Naive B cell (primary cell): ENCODE measurements around the gene BCL11A. TPM values are rescaled to one million over a fixed set of nuclear protein-coding genes. Genes with fewer than 3 reads are reported as not detected.
A peak's percentile ranks its signal among the peaks of the same experiment; 100 is the strongest.

Experiments used
- ATAC-seq, 2 donors: fragments of 150-1000 bp; cut with Tn5 transposase; 2 replicates each; pipeline ENCODE4 v1.10.0; 2021; ENCODE audit warnings: low read depth in 2 of 2, mild to moderate bottlenecking in 2 of 2, moderate library complexity in 2 of 2
- DNase-seq: peaks from one replicate; pipeline ENCODE4 v3.0.0; 2022
- H3K27ac Mint-ChIP-seq, 6 donors: one replicate each; pipeline ENCODE4 v1.8.0; 2020 to 2022; ENCODE audit warnings: mild to moderate bottlenecking in 6 of 6, mixed read lengths in 6 of 6, moderate library complexity in 5 of 6, inconsistent platforms in 2 of 6
- H3K27me3 Mint-ChIP-seq, 3 donors: one replicate each; pipeline ENCODE4 v1.8.0; 2021 to 2022; ENCODE audit warnings: mixed read lengths in 3 of 3, mild to moderate bottlenecking in 1 of 3
- H3K36me3 Mint-ChIP-seq, 2 donors: one replicate each; pipeline ENCODE4 v1.8.0; 2020 to 2022; ENCODE audit warnings: mixed read lengths in 2 of 2, inconsistent platforms in 1 of 2, mild to moderate bottlenecking in 1 of 2
- H3K4me1 Mint-ChIP-seq, 3 donors: one replicate each; pipeline ENCODE4 v1.8.0; 2020 to 2022; ENCODE audit warnings: mixed read lengths in 3 of 3, inconsistent platforms in 1 of 3, mild to moderate bottlenecking in 1 of 3, moderate library complexity in 1 of 3
- H3K4me3 Mint-ChIP-seq, 8 donors: one replicate each; pipeline ENCODE4 v1.8.0; 2020 to 2022; ENCODE audit warnings: mild to moderate bottlenecking in 8 of 8, mixed read lengths in 8 of 8, moderate library complexity in 8 of 8, inconsistent platforms in 2 of 8
- H3K9me3 Mint-ChIP-seq, 7 donors: one replicate each; pipeline ENCODE4 v1.8.0; 2020 to 2022; ENCODE audit warnings: mixed read lengths in 7 of 7, mild to moderate bottlenecking in 5 of 7, inconsistent platforms in 2 of 7, moderate library complexity in 1 of 7
- polyA plus RNA-seq, 6 donors: library from polyadenylated mRNA; unstranded; fragments of 300-500 nt; fragmentation: Illumina TruSeq; gene quantifications; one replicate each; pipeline ENCODE4 v1.2.3, GENCODE V29; 2021; ENCODE audit warnings: low read depth in 6 of 6

The BCL11A gene
- polyA plus RNA-seq, 6 donors from 2014 or later: 152 to 246 (median 192) TPM

GRCh38 chr2:60516383-60516811 lies 37.1 kb downstream of the BCL11A start:
- ATAC-seq: no peak
- H3K4me3 Mint-ChIP-seq: peak overlapping the region in 7 of 8 donors; percentile 25 to 80 (median 56)
- no peak for DNase-seq
- no peaks in the 10 kb centered on the region for H3K27me3 Mint-ChIP-seq
- H3K36me3 Mint-ChIP-seq: peaks cover 45 to 46% of the 10 kb centered on the region in 2 donors
- H3K27ac Mint-ChIP-seq: peak overlapping the region; percentile 40 to 96 (median 90)
- peaks cover 86 to 98% (median 92%) of the 10 kb centered on the region in 3 donors for H3K4me1 Mint-ChIP-seq
- H3K9me3 Mint-ChIP-seq: no peaks in the 10 kb centered on the region

- H3K27me3 Mint-ChIP-seq: no peaks in the 10 kb centered on the region
- H3K4me3 Mint-ChIP-seq: peak overlapping the region; percentile 43 to 89 (median 64)
- H3K9me3 Mint-ChIP-seq: no peaks in the 10 kb centered on the region
- peak; percentile 75 to 76 for ATAC-seq
- H3K27ac Mint-ChIP-seq: peak overlapping the region; percentile 88 to 96 (median 92)
- DNase-seq: peak; percentile 51
- H3K36me3 Mint-ChIP-seq: peaks cover 40 to 47% of the 10 kb centered on the region in 2 donors
- H3K4me1 Mint-ChIP-seq: peaks cover 86 to 98% (median 92%) of the 10 kb centered on the region in 3 donors
These were observed 37.7 kb downstream of the BCL11A start for GRCh38 chr2:60515721-60516226.

- Mint-ChIP-seq H3K27me3 (no peaks in the 10 kb centered on the region), H3K9me3 (no peaks in the 10 kb centered on the region), H3K4me3 (peak overlapping the region in 4 of 8 donors; percentile 44 to 64 (median 61)), H3K4me1 (peaks cover 89 to 98% (median 95%) of the 10 kb centered on the region in 3 donors), H3K27ac (peak overlapping the region; percentile 83 to 98 (median 92)), H3K36me3 (peaks cover 42 to 51% of the 10 kb centered on the region in 2 donors)
- DNase-seq (no peak), ATAC-seq (no peak)
These were observed 39.5 kb downstream of the BCL11A start for GRCh38 chr2:60513996-60514395.

GRCh38 chr2:60513191-60513590 lies 40.3 kb downstream of the BCL11A start:
- Mint-ChIP-seq H3K36me3 (peaks cover 34 to 45% of the 10 kb centered on the region in 2 donors), H3K4me1 (peaks cover 82 to 98% (median 95%) of the 10 kb centered on the region in 3 donors), H3K4me3 (peak overlapping the region in 7 of 8 donors; percentile 35 to 81 (median 63)), H3K9me3 (no peaks in the 10 kb centered on the region), H3K27me3 (no peaks in the 10 kb centered on the region), H3K27ac (peak overlapping the region; percentile 88 to 98 (median 94))
- ATAC-seq: no peak
- no peak for DNase-seq

GRCh38 chr2:60512641-60513040 lies 40.8 kb downstream of the BCL11A start:
- ATAC-seq (no peak), DNase-seq (no peak)
- peaks cover 34 to 43% of the 10 kb centered on the region in 2 donors for H3K36me3 Mint-ChIP-seq
- peak overlapping the region in 7 of 8 donors; percentile 57 to 81 (median 64) for H3K4me3 Mint-ChIP-seq
- peak overlapping the region; percentile 88 to 98 (median 94) for H3K27ac Mint-ChIP-seq
- H3K9me3 Mint-ChIP-seq: no peaks in the 10 kb centered on the region
- no peaks in the 10 kb centered on the region for H3K27me3 Mint-ChIP-seq
- peaks cover 84 to 100% (median 99%) of the 10 kb centered on the region in 3 donors for H3K4me1 Mint-ChIP-seq

- Mint-ChIP-seq H3K27ac (peak overlapping the region; percentile 55 to 98 (median 92)), H3K4me1 (peaks cover 82 to 99% (median 99%) of the 10 kb centered on the region in 3 donors), H3K4me3 (peak overlapping the region in 7 of 8 donors; percentile 53 to 81 (median 64)), H3K9me3 (no peaks in the 10 kb centered on the region), H3K36me3 (peaks cover 33 to 43% of the 10 kb centered on the region in 2 donors), H3K27me3 (no peaks in the 10 kb centered on the region)
- peak; percentile 26 for DNase-seq
- peak; percentile 63 to 66 for ATAC-seq
These were observed 41.3 kb downstream of the BCL11A start for GRCh38 chr2:60512062-60512622.

- H3K9me3 Mint-ChIP-seq: no peaks in the 10 kb centered on the region
- peak overlapping the region in 5 of 8 donors; percentile 46 to 81 (median 73) for H3K4me3 Mint-ChIP-seq
- peaks cover 19 to 28% of the 10 kb centered on the region in 2 donors for H3K36me3 Mint-ChIP-seq
- DNase-seq (no peak), ATAC-seq (no peak)
- H3K27me3 Mint-ChIP-seq: no peaks in the 10 kb centered on the region
- peak overlapping the region; percentile 11 to 96 (median 90) for H3K27ac Mint-ChIP-seq
- peaks cover 82 to 99% (median 98%) of the 10 kb centered on the region in 3 donors for H3K4me1 Mint-ChIP-seq
These were observed 42.7 kb downstream of the BCL11A start for GRCh38 chr2:60510713-60511112.

GRCh38 chr2:60509066-60509465 lies 44.4 kb downstream of the BCL11A start:
- Mint-ChIP-seq H3K27me3 (no peaks in the 10 kb centered on the region), H3K36me3 (peaks cover 15 to 20% of the 10 kb centered on the region in 2 donors), H3K27ac (peak overlapping the region; percentile 39 to 93 (median 60)), H3K4me3 (peak overlapping the region in 6 of 8 donors; percentile 22 to 76 (median 42)), H3K9me3 (no peaks in the 10 kb centered on the region), H3K4me1 (peaks cover 85 to 100% (median 98%) of the 10 kb centered on the region in 3 donors)
- DNase-seq (no peak), ATAC-seq (no peak)

GRCh38 chr2:60508339-60508917 lies 45.0 kb downstream of the BCL11A start:
- Mint-ChIP-seq H3K4me1 (peaks cover 85 to 100% (median 97%) of the 10 kb centered on the region in 3 donors), H3K27me3 (no peaks in the 10 kb centered on the region), H3K9me3 (no peaks in the 10 kb centered on the region), H3K4me3 (peak overlapping the region in 7 of 8 donors; percentile 16 to 82 (median 72)), H3K36me3 (peaks cover 12 to 16% of the 10 kb centered on the region in 2 donors), H3K27ac (peak overlapping the region; percentile 47 to 93 (median 78))
- no peak for DNase-seq
- no peak for ATAC-seq

- H3K4me3 Mint-ChIP-seq: peak overlapping the region in 7 of 8 donors; percentile 19 to 82 (median 73)
- ATAC-seq (peak in 1 of 2 donors; percentile 15), DNase-seq (no peak)
- no peaks in the 10 kb centered on the region for H3K27me3 Mint-ChIP-seq
- peaks cover 84 to 100% (median 97%) of the 10 kb centered on the region in 3 donors for H3K4me1 Mint-ChIP-seq
- H3K9me3 Mint-ChIP-seq: no peaks in the 10 kb centered on the region
- H3K36me3 Mint-ChIP-seq: peaks cover 11 to 12% of the 10 kb centered on the region in 2 donors
- peak overlapping the region; percentile 82 to 93 (median 88) for H3K27ac Mint-ChIP-seq
These were observed 46.1 kb downstream of the BCL11A start for GRCh38 chr2:60507211-60507965.

- H3K9me3 Mint-ChIP-seq: no peaks in the 10 kb centered on the region
- H3K27me3 Mint-ChIP-seq: no peaks in the 10 kb centered on the region
- no peak for DNase-seq
- peak; percentile 37 to 44 for ATAC-seq
- peak overlapping the region in 7 of 8 donors; percentile 10 to 79 (median 56) for H3K4me3 Mint-ChIP-seq
- peaks cover 12 to 15% of the 10 kb centered on the region in 2 donors for H3K36me3 Mint-ChIP-seq
- H3K4me1 Mint-ChIP-seq: peaks cover 77 to 97% (median 95%) of the 10 kb centered on the region in 3 donors
- peak overlapping the region; percentile 88 to 96 (median 90) for H3K27ac Mint-ChIP-seq
These were observed 47.6 kb downstream of the BCL11A start for GRCh38 chr2:60505880-60506260.

- ATAC-seq (no peak), DNase-seq (no peak)
- peak overlapping the region in 6 of 8 donors; percentile 48 to 79 (median 58) for H3K4me3 Mint-ChIP-seq
These were observed 48.1 kb downstream of the BCL11A start for GRCh38 chr2:60505240-60505879.

More at GRCh38 chr2:60505240-60505879, 48.1 kb downstream of the BCL11A start:
- peaks cover 77 to 97% (median 95%) of the 10 kb centered on the region in 3 donors for H3K4me1 Mint-ChIP-seq
- no peaks in the 10 kb centered on the region for H3K27me3 Mint-ChIP-seq
- H3K36me3 Mint-ChIP-seq: peaks cover 11 to 17% of the 10 kb centered on the region in 2 donors
- H3K9me3 Mint-ChIP-seq: no peaks in the 10 kb centered on the region
- peak overlapping the region; percentile 88 to 96 (median 92) for H3K27ac Mint-ChIP-seq
